H1 (cell line): ENCODE results near the gene ZNF618. TPM values are rescaled to one million over a fixed set of nuclear protein-coding genes. Genes with fewer than 3 reads are reported as not detected.

Experiments
- CTCF ChIA-PET: fragments of 300-600 bp; sonication (Branson Sonifier 250); formaldehyde crosslinking; loops from one replicate; lab custom pipeline; 2021; ENCODE audit not compliant: partially characterized antibody; lab: Charles Lee
- POLR2A ChIA-PET: fragments of 300-600 bp; sonication (Branson Sonifier 250); formaldehyde crosslinking; loops from one replicate; lab custom pipeline; 2021; ENCODE audit warnings: inconsistent platforms; ENCODE audit not compliant: partially characterized antibody; lab: Charles Lee
- DNase-seq, 2 experiments: peaks; one replicate each; pipeline versions ENCODE4 v3.0.0 to v3.0.0-alpha.2; 2010 to 2022; ENCODE audit warnings: low spot score in 2 of 2, low read depth in 1 of 2, mixed read lengths in 1 of 2
- FAIRE-seq: peaks from 2 replicates; lab custom pipeline; 2011; peaks lifted over from hg19 to GRCh38; lab: Jason Lieb, UNC
- H2AFZ ChIP-seq: 2 replicates; pipeline ENCODE4 v1.8.1; 2012; ENCODE audit warnings: low read length, inconsistent platforms
- H2AK5ac ChIP-seq: 2 replicates; pipeline ENCODE4 v1.6.1; 2013; ENCODE audit warnings: low read depth, low read length
- H2BK120ac ChIP-seq: replicated peaks from 2 replicates; pipeline ENCODE3; 2013; ENCODE audit warnings: low read depth, low read length, inconsistent platforms
- H2BK12ac ChIP-seq: 2 replicates; pipeline ENCODE4 v1.6.1; 2013; ENCODE audit warnings: low read depth, low read length
- H2BK15ac ChIP-seq: 2 replicates; pipeline ENCODE4 v1.6.1; 2013; ENCODE audit warnings: low read length
- H2BK20ac ChIP-seq: 2 replicates; pipeline ENCODE4 v1.6.1; 2013; ENCODE audit warnings: low read length
- H2BK5ac ChIP-seq: 2 replicates; pipeline ENCODE4 v1.6.1; 2013; ENCODE audit warnings: low read depth, low read length
- H3K14ac ChIP-seq: 2 replicates; pipeline ENCODE4 v1.6.1; 2013; ENCODE audit warnings: inconsistent platforms; ENCODE audit not compliant: insufficient read length
- H3K18ac ChIP-seq: 2 replicates; pipeline ENCODE4 v1.6.1; 2013; ENCODE audit warnings: low read length; ENCODE audit errors: extremely low read depth
- H3K23ac ChIP-seq: 2 replicates; pipeline ENCODE4 v1.6.1; 2013; ENCODE audit warnings: inconsistent platforms; ENCODE audit not compliant: insufficient read length
- H3K23me2 ChIP-seq: 2 replicates; pipeline ENCODE4 v1.6.1; 2013; ENCODE audit warnings: low read depth, low read length
- H3K27ac ChIP-seq: 2 replicates; pipeline ENCODE4 v1.6.1; 2011; ENCODE audit warnings: low read depth, low read length, inconsistent platforms
- H3K27me3 ChIP-seq, 4 experiments: replicated peaks in 1 of 4; 1 replicate in 1 of 4; 2 replicates in 3 of 4; pipeline versions ENCODE4 v1.6.1 to v1.8.1; 2011 to 2013; ENCODE audit warnings: low read length in 3 of 4, mild to moderate bottlenecking in 3 of 4, inconsistent platforms in 2 of 4, mixed read lengths in 2 of 4, moderate library complexity in 1 of 4; ENCODE audit not compliant: control insufficient read depth in 3 of 4, insufficient read depth in 3 of 4; ENCODE audit errors: extremely low read depth in 1 of 4
- H3K36me3 ChIP-seq, 4 experiments: 2 replicates each; pipeline versions ENCODE4 v1.6.1 to v1.8.1; 2011 to 2013; ENCODE audit warnings: mild to moderate bottlenecking in 4 of 4, low read length in 3 of 4, moderate library complexity in 2 of 4, control low read depth in 1 of 4, inconsistent platforms in 1 of 4; ENCODE audit not compliant: insufficient read depth in 4 of 4, control insufficient read depth in 2 of 4
- H3K4ac ChIP-seq: replicated peaks from 2 replicates; pipeline ENCODE3; 2013; ENCODE audit warnings: low read length, low read depth, mixed read lengths, inconsistent platforms; ENCODE audit not compliant: insufficient read length
- H3K4me1 ChIP-seq, 4 experiments: replicated peaks in 1 of 4; 1 replicate in 1 of 4; 2 replicates in 3 of 4; pipeline versions ENCODE4 v1.6.1 to v1.8.1; 2011 to 2013; ENCODE audit warnings: low read length in 3 of 4, inconsistent platforms in 2 of 4, mixed read lengths in 1 of 4; ENCODE audit not compliant: insufficient read depth in 4 of 4, control insufficient read depth in 3 of 4
- H3K4me2 ChIP-seq, 2 experiments: 2 replicates each; pipeline versions ENCODE4 v1.6.1 to v1.8.1; 2011 to 2013; ENCODE audit warnings: low read depth in 2 of 2, low read length in 2 of 2, control low read depth in 1 of 2, inconsistent platforms in 1 of 2, mild to moderate bottlenecking in 1 of 2; ENCODE audit not compliant: insufficient read depth in 1 of 2
- H3K4me3 ChIP-seq, 4 experiments: fragments of 200-600, 300-600 bp in 1 of 4; sonication (generic), shearing (Covaris generic), sonication (Bioruptor Twin) in 1 of 4; 2 replicates each; pipeline versions ENCODE4 v1.5.1 to v1.8.1; 2011 to 2016; ENCODE audit warnings: low read length in 4 of 4, low read depth in 3 of 4, control low read depth in 2 of 4, inconsistent platforms in 2 of 4, mild to moderate bottlenecking in 2 of 4, mixed read lengths in 1 of 4, moderate library complexity in 1 of 4; ENCODE audit not compliant: insufficient read depth in 2 of 4; ENCODE audit errors: extremely low read depth in 1 of 4
- H3K56ac ChIP-seq: replicated peaks from 2 replicates; pipeline ENCODE3; 2013; ENCODE audit warnings: low read depth, mild to moderate bottlenecking, mixed read lengths, low read length, inconsistent platforms; ENCODE audit not compliant: insufficient read length
- H3K79me1 ChIP-seq: 2 replicates; pipeline ENCODE4 v1.6.1; 2013; ENCODE audit warnings: low read depth, low read length, control low read depth
- H3K79me2 ChIP-seq, 2 experiments: 2 replicates each; pipeline versions ENCODE4 v1.6.1 to v1.8.1; 2012 to 2013; ENCODE audit warnings: low read length in 2 of 2, mild to moderate bottlenecking in 2 of 2, inconsistent platforms in 1 of 2; ENCODE audit not compliant: insufficient read depth in 2 of 2, control insufficient read depth in 1 of 2
- H3K9ac ChIP-seq, 4 experiments: replicated peaks in 1 of 4; 1 replicate in 1 of 4; 2 replicates in 3 of 4; pipeline versions ENCODE4 v1.6.1 to v1.8.1; 2011 to 2013; ENCODE audit warnings: low read depth in 3 of 4, low read length in 3 of 4, control low read depth in 2 of 4, mild to moderate bottlenecking in 2 of 4, moderate library complexity in 2 of 4, inconsistent platforms in 1 of 4; ENCODE audit errors: extremely low read depth in 1 of 4
- H3K9me3 ChIP-seq, 2 experiments: 2 replicates each; pipeline versions ENCODE4 v1.6.1 to v1.8.1; 2012 to 2013; ENCODE audit warnings: mild to moderate bottlenecking in 2 of 2, moderate library complexity in 2 of 2, control low read depth in 1 of 2, inconsistent platforms in 1 of 2, low read depth in 1 of 2, low read length in 1 of 2, mixed read lengths in 1 of 2; ENCODE audit not compliant: insufficient read depth in 2 of 2
- H4K20me1 ChIP-seq, 2 experiments: replicated peaks in 1 of 2; 2 replicates each; pipeline versions ENCODE3 to v1.8.1; 2011 to 2013; ENCODE audit warnings: inconsistent platforms in 2 of 2, low read length in 2 of 2, mild to moderate bottlenecking in 1 of 2; ENCODE audit not compliant: insufficient read depth in 2 of 2, control insufficient read depth in 1 of 2
- H4K5ac ChIP-seq: 2 replicates; pipeline ENCODE4 v1.6.1; 2013; ENCODE audit warnings: low read length, low read depth, mixed read lengths, inconsistent platforms; ENCODE audit not compliant: insufficient read length
- H4K8ac ChIP-seq: 2 replicates; pipeline ENCODE4 v1.8.0; 2013; ENCODE audit warnings: mild to moderate bottlenecking, moderate library complexity, low read length, inconsistent platforms; ENCODE audit not compliant: insufficient read depth; ENCODE audit errors: extremely low read depth
- H4K91ac ChIP-seq: replicated peaks from 2 replicates; pipeline ENCODE3; 2013; ENCODE audit warnings: low read length, mixed read lengths, inconsistent platforms; ENCODE audit not compliant: insufficient read length
- CEBPB ChIP-seq: IDR thresholded peaks from 2 replicates; pipeline ENCODE4 v1.6.1; 2012; ENCODE audit warnings: low read depth, low read length
- CHD2 ChIP-seq: IDR thresholded peaks from 2 replicates; pipeline ENCODE4 v1.6.1; 2012; ENCODE audit warnings: low read length, improper control_type of control experiment
- EZH2 ChIP-seq: fragments of 200-600 bp; sonication (generic); IDR thresholded peaks from 2 replicates; pipeline ENCODE4 v1.7.1; 2012; ENCODE audit warnings: low read depth, mild to moderate bottlenecking, moderate library complexity, low read length, inconsistent platforms; ENCODE audit not compliant: severe bottlenecking
- POU5F1 ChIP-seq: IDR thresholded peaks from 2 replicates; pipeline ENCODE4 v1.6.1; 2011; ENCODE audit warnings: low read depth, mild to moderate bottlenecking, low read length, moderate library complexity
- RAD21 ChIP-seq, 2 experiments: IDR thresholded peaks in 1 of 2; conservative IDR thresholded peaks in 1 of 2; 2 replicates each; pipeline ENCODE4 v1.6.1; 2011; ENCODE audit warnings: low read depth in 2 of 2, low read length in 2 of 2, improper control_type of control experiment in 1 of 2, inconsistent platforms in 1 of 2, mild to moderate bottlenecking in 1 of 2, moderate library complexity in 1 of 2
- SP4 ChIP-seq: IDR thresholded peaks from 2 replicates; pipeline ENCODE4 v1.6.1; 2012; ENCODE audit warnings: low read length, inconsistent platforms
- ZNF274 ChIP-seq: IDR thresholded peaks from 2 replicates; pipeline ENCODE4 v1.7.0; 2012; ENCODE audit warnings: low read length, borderline replicate concordance; ENCODE audit errors: extremely low read depth
- WGBS, 2 experiments: shearing (Covaris generic) in 1 of 2; methylation state at CpG; one replicate each; pipeline versions ENCODE4 v1.1.6 to v1.1.7; 2013 to 2015; ENCODE audit warnings: low lambda C conversion rate in 2 of 2, mixed read lengths in 2 of 2, inconsistent platforms in 1 of 2, low coverage in 1 of 2, missing lambda C conversion rate in 1 of 2; ENCODE audit not compliant: insufficient replicate concordance in 2 of 2, insufficient coverage in 1 of 2, insufficient read length in 1 of 2; ENCODE audit errors: extremely low coverage in 1 of 2, missing lambda C conversion rate in 1 of 2; 5-methylcytosine and 5-hydroxymethylcytosine counted together
- polyA plus RNA-seq, 7 experiments: library from polyadenylated mRNA; depleted of rRNA in 3 of 7; stranded (reverse) in 5 of 7; unstranded in 2 of 7; fragments of >200 nt in 5 of 7; fragments of 200-250 nt in 2 of 7; gene quantifications; 1 replicate in 5 of 7; 2 replicates in 1 of 7; 4 replicates in 1 of 7; pipeline versions ENCODE4 v1.2.1 to v1.2.3, GENCODE V29; 2011 to 2013; ENCODE audit warnings: missing spikeins in 2 of 7, mixed read lengths in 2 of 7
- total RNA-seq: library from RNA; stranded (reverse); fragmentation: NEBNext Ultra II Directional; extraction: Animal tissue kit (Norgen Biotek cat#: 25700); gene quantifications from 2 replicates; pipeline ENCODE4 v1.2.1, GENCODE V29; 2021
- TF ChIP-seq, protein P1 (sequence below), 3 experiments: IDR thresholded peaks; 1 replicate in 2 of 3; 2 replicates in 1 of 3; pipeline versions ENCODE4 v1.5.1 to v1.6.1; 2011; ENCODE audit warnings: low read length in 3 of 3, mild to moderate bottlenecking in 3 of 3, inconsistent platforms in 2 of 3, low read depth in 1 of 3, moderate library complexity in 1 of 3; ENCODE audit not compliant: insufficient read depth in 1 of 3; ENCODE audit errors: control extremely low read depth in 1 of 3
- TF ChIP-seq, protein P2 (sequence below): IDR thresholded peaks from 2 replicates; pipeline ENCODE4 v1.6.1; 2012; ENCODE audit warnings: inconsistent platforms

ZNF618 gene
- total and polyA plus RNA-seq, 2 of the 8 experiments (the other 6 are each of a cell fraction or from before 2014, with no cell fraction given) = 9.6 to 28.5 TPM

DNA sequence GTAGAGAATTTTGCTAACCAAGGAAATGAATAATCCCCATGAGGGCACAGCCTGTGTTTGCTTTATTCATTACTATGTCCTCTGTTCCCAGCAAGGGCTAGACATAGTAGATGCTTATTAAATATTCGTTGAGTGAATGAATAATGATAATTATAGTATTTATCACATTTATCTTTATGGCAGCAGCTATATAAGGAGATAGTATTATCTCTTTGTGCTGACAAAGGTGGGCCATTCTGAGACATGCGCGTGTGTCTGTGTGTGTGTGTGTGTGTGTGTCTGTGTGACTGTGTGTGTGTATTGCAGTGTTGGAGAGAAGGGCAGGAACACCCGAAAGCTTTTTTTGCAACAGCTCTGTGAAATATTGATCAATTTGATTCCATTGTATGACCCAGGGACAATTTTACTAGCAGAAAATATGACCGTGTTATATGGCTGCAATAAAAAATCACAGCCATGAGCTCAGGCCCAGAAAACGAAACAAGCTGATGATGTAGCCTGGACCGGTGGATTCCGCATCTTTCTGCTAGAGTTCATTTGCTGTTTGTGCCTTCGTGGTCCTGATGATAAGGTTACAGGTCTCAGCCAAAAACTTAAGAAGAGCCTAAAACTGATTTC lies 39.8 kb downstream of the ZNF618 start:
- Histone ChIP-seq H3K4me2 (no peak overlapping the region), H3K79me1 (peaks cover 7% of the 10 kb centered on the region), H2AK5ac (no peak overlapping the region), H3K4ac (no peak overlapping the region), H3K4me1 (0 out of 7 replicates have a peak, but pooled peaks cover 0 to 1% (median 0%) of the 10 kb centered on the region in 4 experiments), H2AFZ (no peak overlapping the region), H3K18ac (no peak overlapping the region), H4K5ac (no peak overlapping the region), H2BK12ac (no peak overlapping the region), H4K8ac (no peak overlapping the region), H3K9ac (no peak overlapping the region), H3K4me3 (no peak overlapping the region), H3K79me2 (peaks cover 0 to 13% of the 10 kb centered on the region in 2 experiments; a peak in 2 of 4 replicates), H3K27ac (no peak overlapping the region), H3K23me2 (no peaks in the 10 kb centered on the region; the same call in 1 of the 2 replicates), H2BK20ac (no peak overlapping the region), H3K56ac (no peak overlapping the region), H2BK15ac (no peak overlapping the region), H3K27me3 (no peaks in the 10 kb centered on the region), H3K23ac (no peak overlapping the region), H3K14ac (no peak overlapping the region), H2BK5ac (no peak overlapping the region), H3K36me3 (no peaks in the 10 kb centered on the region), H4K20me1 (peaks cover 0 to 5% of the 10 kb centered on the region in 2 experiments), H4K91ac (no peak overlapping the region), H2BK120ac (no peak overlapping the region), H3K9me3 (no peaks in the 10 kb centered on the region)
- CTCF ChIA-PET = interaction anchor here (0.8 to 2.3 kb wide), 7 partner anchors 9 to 260 kb away, joined by 3 to 13 read pairs (median 4); partner anchors contain the start of gene ZNF618
- no peak for DNase-seq
- WGBS, 2 experiments = 90% methylated on average over 9 of the region's 9 CpGs; no CpG with 5 or more reads in 1 of the 2 experiments
- FAIRE-seq = no peak
- POLR2A ChIA-PET = no interaction called here
- TF ChIP-seq POU5F1 = no peak
- no peak for TF ChIP-seq SP4
- TF ChIP-seq, protein P1, sequence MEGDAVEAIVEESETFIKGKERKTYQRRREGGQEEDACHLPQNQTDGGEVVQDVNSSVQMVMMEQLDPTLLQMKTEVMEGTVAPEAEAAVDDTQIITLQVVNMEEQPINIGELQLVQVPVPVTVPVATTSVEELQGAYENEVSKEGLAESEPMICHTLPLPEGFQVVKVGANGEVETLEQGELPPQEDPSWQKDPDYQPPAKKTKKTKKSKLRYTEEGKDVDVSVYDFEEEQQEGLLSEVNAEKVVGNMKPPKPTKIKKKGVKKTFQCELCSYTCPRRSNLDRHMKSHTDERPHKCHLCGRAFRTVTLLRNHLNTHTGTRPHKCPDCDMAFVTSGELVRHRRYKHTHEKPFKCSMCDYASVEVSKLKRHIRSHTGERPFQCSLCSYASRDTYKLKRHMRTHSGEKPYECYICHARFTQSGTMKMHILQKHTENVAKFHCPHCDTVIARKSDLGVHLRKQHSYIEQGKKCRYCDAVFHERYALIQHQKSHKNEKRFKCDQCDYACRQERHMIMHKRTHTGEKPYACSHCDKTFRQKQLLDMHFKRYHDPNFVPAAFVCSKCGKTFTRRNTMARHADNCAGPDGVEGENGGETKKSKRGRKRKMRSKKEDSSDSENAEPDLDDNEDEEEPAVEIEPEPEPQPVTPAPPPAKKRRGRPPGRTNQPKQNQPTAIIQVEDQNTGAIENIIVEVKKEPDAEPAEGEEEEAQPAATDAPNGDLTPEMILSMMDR (IDR thresholded peaks at IDR 0.05; ENCODE audit: control extremely low read depth in 1 of 3, insufficient read depth in 1 of 3, low read depth in 1 of 3, low read length in 3 of 3) = no peak
- no peak for TF ChIP-seq ZNF274
- no peak for TF ChIP-seq EZH2
- no peak for TF ChIP-seq RAD21 (IDR thresholded peaks at IDR 0.05 in 1 of 2, conservative IDR thresholded peaks at IDR 0.05 in 1 of 2; ENCODE audit: low read depth in 2 of 2, low read length in 2 of 2)
- TF ChIP-seq CEBPB = no peak
- TF ChIP-seq, protein P2, sequence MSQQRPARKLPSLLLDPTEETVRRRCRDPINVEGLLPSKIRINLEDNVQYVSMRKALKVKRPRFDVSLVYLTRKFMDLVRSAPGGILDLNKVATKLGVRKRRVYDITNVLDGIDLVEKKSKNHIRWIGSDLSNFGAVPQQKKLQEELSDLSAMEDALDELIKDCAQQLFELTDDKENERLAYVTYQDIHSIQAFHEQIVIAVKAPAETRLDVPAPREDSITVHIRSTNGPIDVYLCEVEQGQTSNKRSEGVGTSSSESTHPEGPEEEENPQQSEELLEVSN = no peak
- TF ChIP-seq CHD2 = no peak
